ENCODE results near the gene SLC43A2. TPM values are rescaled to one million over a fixed set of nuclear protein-coding genes. Genes with fewer than 3 reads are reported as not detected.

SLC43A2 gene
- total and polyA plus RNA-seq, 2 of the 13 experiments (the other 11 are each of a cell fraction or from before 2014, with no cell fraction given): 7.3 to 20.0 TPM

DNA sequence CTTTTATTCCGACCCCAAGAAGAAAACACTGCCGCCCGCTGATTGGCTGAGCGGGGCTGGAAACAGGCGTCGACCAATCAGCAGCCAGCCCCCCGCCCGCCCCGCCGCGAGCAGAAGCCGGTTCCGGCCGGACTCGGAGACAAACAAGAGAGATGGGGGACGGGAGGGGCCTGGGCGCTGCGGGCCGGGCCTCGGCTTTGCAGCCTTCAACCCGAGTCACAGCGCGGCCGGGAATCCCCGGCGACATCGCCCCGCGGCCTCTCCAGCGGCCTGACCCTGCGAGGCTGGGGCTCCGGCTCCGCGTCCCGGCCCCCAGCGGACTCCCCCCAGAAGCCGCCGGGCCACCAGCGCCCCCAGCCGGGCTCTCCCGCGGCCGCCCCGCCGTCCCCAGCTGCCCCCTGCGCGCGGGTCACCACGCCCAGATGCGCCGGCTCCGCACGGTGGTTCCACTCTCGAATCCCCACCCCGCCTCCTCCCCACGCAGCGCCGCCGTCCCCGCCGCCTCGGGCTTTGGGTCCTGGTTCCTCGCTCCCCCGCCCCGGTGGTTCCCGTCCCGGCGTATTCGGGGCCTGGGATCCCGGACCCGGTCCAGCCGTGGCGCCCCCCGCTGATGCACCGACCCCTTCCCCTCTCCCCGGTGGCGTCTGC lies 346 bp upstream of the SLC43A2 start (continued):
- TF ChIP-seq, protein P1, sequence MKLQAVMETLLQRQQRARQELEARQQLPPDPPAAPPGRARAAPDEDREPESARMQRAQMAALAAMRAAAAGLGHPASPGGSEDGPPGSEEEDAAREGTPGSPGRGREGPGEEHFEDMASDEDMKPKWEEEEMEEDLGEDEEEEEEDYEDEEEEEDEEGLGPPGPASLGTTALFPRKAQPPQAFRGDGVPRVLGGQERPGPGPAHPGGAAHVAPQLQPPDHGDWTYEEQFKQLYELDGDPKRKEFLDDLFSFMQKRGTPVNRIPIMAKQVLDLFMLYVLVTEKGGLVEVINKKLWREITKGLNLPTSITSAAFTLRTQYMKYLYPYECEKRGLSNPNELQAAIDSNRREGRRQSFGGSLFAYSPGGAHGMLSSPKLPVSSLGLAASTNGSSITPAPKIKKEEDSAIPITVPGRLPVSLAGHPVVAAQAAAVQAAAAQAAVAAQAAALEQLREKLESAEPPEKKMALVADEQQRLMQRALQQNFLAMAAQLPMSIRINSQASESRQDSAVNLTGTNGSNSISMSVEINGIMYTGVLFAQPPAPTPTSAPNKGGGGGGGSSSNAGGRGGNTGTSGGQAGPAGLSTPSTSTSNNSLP (IDR thresholded peaks at IDR 0.05; ENCODE audit: low read depth, low read length): no peak
- TF ChIP-seq, protein P2, sequence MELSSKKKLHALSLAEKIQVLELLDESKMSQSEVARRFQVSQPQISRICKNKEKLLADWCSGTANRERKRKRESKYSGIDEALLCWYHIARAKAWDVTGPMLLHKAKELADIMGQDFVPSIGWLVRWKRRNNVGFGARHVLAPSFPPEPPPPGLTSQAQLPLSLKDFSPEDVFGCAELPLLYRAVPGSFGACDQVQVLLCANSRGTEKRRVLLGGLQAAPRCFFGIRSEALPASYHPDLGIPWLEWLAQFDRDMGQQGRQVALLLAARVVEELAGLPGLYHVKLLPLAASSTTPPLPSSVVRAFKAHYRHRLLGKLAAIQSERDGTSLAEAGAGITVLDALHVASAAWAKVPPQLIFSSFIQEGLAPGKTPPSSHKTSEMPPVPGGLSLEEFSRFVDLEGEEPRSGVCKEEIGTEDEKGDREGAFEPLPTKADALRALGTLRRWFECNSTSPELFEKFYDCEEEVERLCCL (CRISPR knock-in tag; IDR thresholded peaks at IDR 0.05; ENCODE audit: borderline replicate concordance): no peak
- TF ChIP-seq SRSF9 (IDR thresholded peaks at IDR 0.05; ENCODE audit: borderline replicate concordance, insufficient read depth, low read depth, low read length, poor library complexity, severe bottlenecking) (no peak), CENPX (CRISPR knock-in tag; IDR thresholded peaks at IDR 0.05) (no peak), ISL2 (CRISPR knock-in tag; IDR thresholded peaks at IDR 0.05) (no peak), ZNF230 (CRISPR knock-in tag; IDR thresholded peaks at IDR 0.05) (no peak), ZNF124 (CRISPR knock-in tag; IDR thresholded peaks at IDR 0.05) (no peak), BHLHE40 (IDR thresholded peaks at IDR 0.05; ENCODE audit: low read length) (no peak), GZF1 (CRISPR knock-in tag; IDR thresholded peaks at IDR 0.05) (no peak), MTA1 (CRISPR knock-in tag; IDR thresholded peaks at IDR 0.05; ENCODE audit: borderline replicate concordance) (no peak), ZNF816 (CRISPR knock-in tag; IDR thresholded peaks at IDR 0.05; ENCODE audit: borderline replicate concordance) (no peak)
- TF ChIP-seq, protein P3, sequence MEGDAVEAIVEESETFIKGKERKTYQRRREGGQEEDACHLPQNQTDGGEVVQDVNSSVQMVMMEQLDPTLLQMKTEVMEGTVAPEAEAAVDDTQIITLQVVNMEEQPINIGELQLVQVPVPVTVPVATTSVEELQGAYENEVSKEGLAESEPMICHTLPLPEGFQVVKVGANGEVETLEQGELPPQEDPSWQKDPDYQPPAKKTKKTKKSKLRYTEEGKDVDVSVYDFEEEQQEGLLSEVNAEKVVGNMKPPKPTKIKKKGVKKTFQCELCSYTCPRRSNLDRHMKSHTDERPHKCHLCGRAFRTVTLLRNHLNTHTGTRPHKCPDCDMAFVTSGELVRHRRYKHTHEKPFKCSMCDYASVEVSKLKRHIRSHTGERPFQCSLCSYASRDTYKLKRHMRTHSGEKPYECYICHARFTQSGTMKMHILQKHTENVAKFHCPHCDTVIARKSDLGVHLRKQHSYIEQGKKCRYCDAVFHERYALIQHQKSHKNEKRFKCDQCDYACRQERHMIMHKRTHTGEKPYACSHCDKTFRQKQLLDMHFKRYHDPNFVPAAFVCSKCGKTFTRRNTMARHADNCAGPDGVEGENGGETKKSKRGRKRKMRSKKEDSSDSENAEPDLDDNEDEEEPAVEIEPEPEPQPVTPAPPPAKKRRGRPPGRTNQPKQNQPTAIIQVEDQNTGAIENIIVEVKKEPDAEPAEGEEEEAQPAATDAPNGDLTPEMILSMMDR (CRISPR knock-in tag; IDR thresholded peaks at IDR 0.05): peak; percentile 50
- TF ChIP-seq, protein P4, sequence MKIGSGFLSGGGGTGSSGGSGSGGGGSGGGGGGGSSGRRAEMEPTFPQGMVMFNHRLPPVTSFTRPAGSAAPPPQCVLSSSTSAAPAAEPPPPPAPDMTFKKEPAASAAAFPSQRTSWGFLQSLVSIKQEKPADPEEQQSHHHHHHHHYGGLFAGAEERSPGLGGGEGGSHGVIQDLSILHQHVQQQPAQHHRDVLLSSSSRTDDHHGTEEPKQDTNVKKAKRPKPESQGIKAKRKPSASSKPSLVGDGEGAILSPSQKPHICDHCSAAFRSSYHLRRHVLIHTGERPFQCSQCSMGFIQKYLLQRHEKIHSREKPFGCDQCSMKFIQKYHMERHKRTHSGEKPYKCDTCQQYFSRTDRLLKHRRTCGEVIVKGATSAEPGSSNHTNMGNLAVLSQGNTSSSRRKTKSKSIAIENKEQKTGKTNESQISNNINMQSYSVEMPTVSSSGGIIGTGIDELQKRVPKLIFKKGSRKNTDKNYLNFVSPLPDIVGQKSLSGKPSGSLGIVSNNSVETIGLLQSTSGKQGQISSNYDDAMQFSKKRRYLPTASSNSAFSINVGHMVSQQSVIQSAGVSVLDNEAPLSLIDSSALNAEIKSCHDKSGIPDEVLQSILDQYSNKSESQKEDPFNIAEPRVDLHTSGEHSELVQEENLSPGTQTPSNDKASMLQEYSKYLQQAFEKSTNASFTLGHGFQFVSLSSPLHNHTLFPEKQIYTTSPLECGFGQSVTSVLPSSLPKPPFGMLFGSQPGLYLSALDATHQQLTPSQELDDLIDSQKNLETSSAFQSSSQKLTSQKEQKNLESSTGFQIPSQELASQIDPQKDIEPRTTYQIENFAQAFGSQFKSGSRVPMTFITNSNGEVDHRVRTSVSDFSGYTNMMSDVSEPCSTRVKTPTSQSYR (CRISPR knock-in tag; IDR thresholded peaks at IDR 0.05; ENCODE audit: borderline replicate concordance): no peak
- TF ChIP-seq, protein P5, sequence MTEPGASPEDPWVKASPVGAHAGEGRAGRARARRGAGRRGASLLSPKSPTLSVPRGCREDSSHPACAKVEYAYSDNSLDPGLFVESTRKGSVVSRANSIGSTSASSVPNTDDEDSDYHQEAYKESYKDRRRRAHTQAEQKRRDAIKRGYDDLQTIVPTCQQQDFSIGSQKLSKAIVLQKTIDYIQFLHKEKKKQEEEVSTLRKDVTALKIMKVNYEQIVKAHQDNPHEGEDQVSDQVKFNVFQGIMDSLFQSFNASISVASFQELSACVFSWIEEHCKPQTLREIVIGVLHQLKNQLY (CRISPR knock-in tag; IDR thresholded peaks at IDR 0.05): no peak
- TF ChIP-seq, protein P6, sequence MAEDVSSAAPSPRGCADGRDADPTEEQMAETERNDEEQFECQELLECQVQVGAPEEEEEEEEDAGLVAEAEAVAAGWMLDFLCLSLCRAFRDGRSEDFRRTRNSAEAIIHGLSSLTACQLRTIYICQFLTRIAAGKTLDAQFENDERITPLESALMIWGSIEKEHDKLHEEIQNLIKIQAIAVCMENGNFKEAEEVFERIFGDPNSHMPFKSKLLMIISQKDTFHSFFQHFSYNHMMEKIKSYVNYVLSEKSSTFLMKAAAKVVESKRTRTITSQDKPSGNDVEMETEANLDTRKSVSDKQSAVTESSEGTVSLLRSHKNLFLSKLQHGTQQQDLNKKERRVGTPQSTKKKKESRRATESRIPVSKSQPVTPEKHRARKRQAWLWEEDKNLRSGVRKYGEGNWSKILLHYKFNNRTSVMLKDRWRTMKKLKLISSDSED (CRISPR knock-in tag; IDR thresholded peaks at IDR 0.05): no peak

Measured in HepG2 (cell line).